HFF-Myc (cell line): ENCODE measurements around the gene GET3.

Experiments used
- DNase-seq: peaks from one replicate; pipeline ENCODE4 v3.0.0-alpha.2; 2011; ENCODE audit warnings: low read depth; ENCODE audit errors: extremely low read depth
- H3K4me3 ChIP-seq: replicated peaks from 2 replicates; pipeline ENCODE4 v1.5.1; 2011; ENCODE audit warnings: low read depth, mild to moderate bottlenecking, control low read depth, low read length
- TF ChIP-seq, protein P1 (sequence below): IDR thresholded peaks from 2 replicates; pipeline ENCODE4 v1.5.1; 2012; ENCODE audit warnings: mild to moderate bottlenecking, low read depth, low read length, control low read depth; ENCODE audit errors: missing control alignments

Gene GET3

GRCh38 chr19:12764698-12765097 lies 27.4 kb downstream of the GET3 start:
- no peak overlapping the region for H3K4me3 ChIP-seq
- TF ChIP-seq, protein P1, sequence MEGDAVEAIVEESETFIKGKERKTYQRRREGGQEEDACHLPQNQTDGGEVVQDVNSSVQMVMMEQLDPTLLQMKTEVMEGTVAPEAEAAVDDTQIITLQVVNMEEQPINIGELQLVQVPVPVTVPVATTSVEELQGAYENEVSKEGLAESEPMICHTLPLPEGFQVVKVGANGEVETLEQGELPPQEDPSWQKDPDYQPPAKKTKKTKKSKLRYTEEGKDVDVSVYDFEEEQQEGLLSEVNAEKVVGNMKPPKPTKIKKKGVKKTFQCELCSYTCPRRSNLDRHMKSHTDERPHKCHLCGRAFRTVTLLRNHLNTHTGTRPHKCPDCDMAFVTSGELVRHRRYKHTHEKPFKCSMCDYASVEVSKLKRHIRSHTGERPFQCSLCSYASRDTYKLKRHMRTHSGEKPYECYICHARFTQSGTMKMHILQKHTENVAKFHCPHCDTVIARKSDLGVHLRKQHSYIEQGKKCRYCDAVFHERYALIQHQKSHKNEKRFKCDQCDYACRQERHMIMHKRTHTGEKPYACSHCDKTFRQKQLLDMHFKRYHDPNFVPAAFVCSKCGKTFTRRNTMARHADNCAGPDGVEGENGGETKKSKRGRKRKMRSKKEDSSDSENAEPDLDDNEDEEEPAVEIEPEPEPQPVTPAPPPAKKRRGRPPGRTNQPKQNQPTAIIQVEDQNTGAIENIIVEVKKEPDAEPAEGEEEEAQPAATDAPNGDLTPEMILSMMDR: no peak
- DNase-seq: no peak

- TF ChIP-seq, protein P1: peak; percentile 53
- peak overlapping the region; percentile 35 for H3K4me3 ChIP-seq
- no peak for DNase-seq
Measured at GRCh38 chr19:12766051-12766521, 28.8 kb downstream of the GET3 start.

- no peak for DNase-seq
- no peak overlapping the region for H3K4me3 ChIP-seq
- TF ChIP-seq, protein P1: no peak
Measured at GRCh38 chr19:12767150-12767549, 29.9 kb downstream of the GET3 start.

GRCh38 chr19:12767666-12768065 lies 30.4 kb downstream of the GET3 start:
- no peak for DNase-seq

DNA sequence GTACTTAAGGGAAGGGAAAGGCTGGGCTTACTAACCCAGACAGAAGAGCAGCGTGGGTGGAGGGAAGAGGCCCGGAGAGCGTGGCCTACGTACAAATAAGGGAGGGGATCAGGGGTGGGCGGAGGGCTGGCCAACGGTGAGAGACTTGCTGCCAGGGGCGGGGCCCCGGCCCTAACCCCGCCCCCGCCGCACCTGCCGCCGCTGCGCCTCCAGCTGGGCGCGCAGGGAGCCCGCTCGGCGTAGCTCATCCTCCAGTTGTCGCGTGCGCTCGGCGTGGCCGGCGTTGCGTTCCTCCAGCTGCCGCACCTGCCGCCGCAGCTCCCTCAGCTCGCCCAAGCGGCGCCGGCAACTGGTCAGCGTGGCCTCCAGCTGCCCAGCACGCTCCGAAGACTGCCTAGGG lies 32.4 kb downstream of the GET3 start:
- no peak overlapping the region for H3K4me3 ChIP-seq
- DNase-seq: no peak
- TF ChIP-seq, protein P1: no peak

More at GRCh38 chr19:12767666-12768065, 30.4 kb downstream of the GET3 start:
- no peak overlapping the region for H3K4me3 ChIP-seq
- TF ChIP-seq, protein P1: no peak

GRCh38 chr19:12770922-12771321 lies 33.6 kb downstream of the GET3 start:
- no peak overlapping the region for H3K4me3 ChIP-seq
- TF ChIP-seq, protein P1: no peak
- no peak for DNase-seq

DNA sequence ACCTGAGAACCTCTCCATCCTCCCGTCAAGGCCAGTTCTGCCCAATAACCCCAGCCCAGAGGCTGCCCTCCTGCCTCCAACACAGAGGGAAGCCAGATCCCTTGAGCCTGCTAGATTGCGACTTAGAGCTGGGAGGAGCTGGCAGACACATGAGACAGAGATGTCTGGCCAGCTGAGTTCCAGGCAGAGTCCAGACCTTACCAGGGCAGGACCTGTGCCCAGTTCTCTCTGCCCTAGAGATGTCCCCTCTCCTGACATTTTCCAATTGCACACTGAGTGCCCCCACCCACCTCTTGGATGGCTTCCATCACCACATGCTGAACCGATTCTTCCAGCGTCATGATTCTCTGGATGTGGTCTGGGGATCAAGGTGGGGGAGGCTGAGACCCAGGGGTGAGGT lies 35.0 kb downstream of the GET3 start:
- no peak overlapping the region for H3K4me3 ChIP-seq
- no peak for DNase-seq
- TF ChIP-seq, protein P1: no peak
